HUES64 (cell line): Measurements from ENCODE around the gene ASB1.

Experiments
- H3K27ac ChIP-seq: 2 replicates; pipeline ENCODE4 v1.7.0; 2013; ENCODE audit warnings: low read depth, low read length, inconsistent platforms
- H3K27me3 ChIP-seq: 2 replicates; pipeline ENCODE4 v1.6.1; 2013; ENCODE audit warnings: mild to moderate bottlenecking, low read length; ENCODE audit not compliant: insufficient read depth
- H3K36me3 ChIP-seq: 2 replicates; pipeline ENCODE4 v1.6.1; 2013; ENCODE audit warnings: mild to moderate bottlenecking, low read length; ENCODE audit not compliant: insufficient read depth
- H3K4me1 ChIP-seq: 2 replicates; pipeline ENCODE4 v1.6.1; 2013; ENCODE audit warnings: mild to moderate bottlenecking, low read length, moderate library complexity; ENCODE audit not compliant: insufficient read depth
- H3K4me3 ChIP-seq: 2 replicates; pipeline ENCODE4 v1.5.1; 2013; ENCODE audit warnings: mild to moderate bottlenecking, low read length, moderate library complexity
- H3K9ac ChIP-seq: 2 replicates; pipeline ENCODE4 v1.6.1; 2013; ENCODE audit warnings: mild to moderate bottlenecking, low read depth, low read length
- H3K9me3 ChIP-seq: 2 replicates; pipeline ENCODE4 v1.6.1; 2013; ENCODE audit warnings: low read depth, low read length; ENCODE audit not compliant: insufficient read depth
- WGBS: fragments of 150-250, 120-280 bp; methylation state at CpG from one replicate; pipeline ENCODE4 v1.1.7; 2013; ENCODE audit warnings: missing lambda C conversion rate; 5-methylcytosine and 5-hydroxymethylcytosine counted together

ASB1 gene

GRCh38 chr2:238487652-238488346, 61.1 kb downstream of the ASB1 start:
- 95% methylated on average over 12 of the region's 12 CpGs for whole genome bisulfite sequencing
- no peak overlapping the region for H3K9ac ChIP-seq
- no peak overlapping the region for H3K4me3 ChIP-seq
- H3K27ac ChIP-seq = no peak overlapping the region
- H3K4me1 ChIP-seq = peaks cover 6% of the 10 kb centered on the region; the same call in 1 of the 2 replicates
- no peaks in the 10 kb centered on the region; the same call in 1 of the 2 replicates for H3K9me3 ChIP-seq
- no peaks in the 10 kb centered on the region for H3K36me3 ChIP-seq
- H3K27me3 ChIP-seq = no peaks in the 10 kb centered on the region

GRCh38 chr2:238488347-238488826, 61.7 kb downstream of the ASB1 start:
- WGBS = 94% methylated on average over 10 of the region's 10 CpGs
- no peaks in the 10 kb centered on the region; the same call in 1 of the 2 replicates for H3K9me3 ChIP-seq
- H3K27ac ChIP-seq = no peak overlapping the region

GRCh38 chr2:238489431-238489830, 62.7 kb downstream of the ASB1 start:
- no peak overlapping the region for H3K9ac ChIP-seq
- peaks cover 8% of the 10 kb centered on the region; the same call in 1 of the 2 replicates for H3K4me1 ChIP-seq
- no peaks in the 10 kb centered on the region for H3K36me3 ChIP-seq
- no peaks in the 10 kb centered on the region; the same call in 1 of the 2 replicates for H3K9me3 ChIP-seq
- no peak overlapping the region for H3K4me3 ChIP-seq
- 91% methylated on average over 14 of the region's 14 CpGs for WGBS
- no peaks in the 10 kb centered on the region for H3K27me3 ChIP-seq
- H3K27ac ChIP-seq = no peak overlapping the region

More at GRCh38 chr2:238488347-238488826, 61.7 kb downstream of the ASB1 start:
- H3K27me3 ChIP-seq = no peaks in the 10 kb centered on the region
- H3K4me3 ChIP-seq = no peak overlapping the region
- H3K36me3 ChIP-seq = no peaks in the 10 kb centered on the region
- H3K9ac ChIP-seq = no peak overlapping the region
- peaks cover 8% of the 10 kb centered on the region; the same call in 1 of the 2 replicates for H3K4me1 ChIP-seq

GRCh38 chr2:238489896-238490295, 63.2 kb downstream of the ASB1 start:
- H3K27ac ChIP-seq = no peak overlapping the region
- no peak overlapping the region for H3K9ac ChIP-seq
- no peaks in the 10 kb centered on the region; the same call in 1 of the 2 replicates for H3K9me3 ChIP-seq
- H3K27me3 ChIP-seq = no peaks in the 10 kb centered on the region
- no peaks in the 10 kb centered on the region for H3K36me3 ChIP-seq
- no peak overlapping the region for H3K4me3 ChIP-seq
- H3K4me1 ChIP-seq = peaks cover 8% of the 10 kb centered on the region; the same call in 1 of the 2 replicates

GRCh38 chr2:238492840-238493239, 66.1 kb downstream of the ASB1 start:
- H3K4me1 ChIP-seq = peaks cover 8% of the 10 kb centered on the region; the same call in 1 of the 2 replicates
- H3K9me3 ChIP-seq = no peaks in the 10 kb centered on the region
- no peak overlapping the region for H3K4me3 ChIP-seq
- no peaks in the 10 kb centered on the region for H3K27me3 ChIP-seq
- H3K36me3 ChIP-seq = no peaks in the 10 kb centered on the region
- no peak overlapping the region for H3K27ac ChIP-seq
- 74% methylated on average over 5 of the region's 5 CpGs for WGBS
- H3K9ac ChIP-seq = no peak overlapping the region

GRCh38 chr2:238493411-238493810, 66.7 kb downstream of the ASB1 start:
- Histone ChIP-seq H3K9me3 (no peaks in the 10 kb centered on the region), H3K36me3 (no peaks in the 10 kb centered on the region), H3K27me3 (no peaks in the 10 kb centered on the region), H3K4me3 (no peak overlapping the region), H3K27ac (no peak overlapping the region), H3K9ac (no peak overlapping the region), H3K4me1 (peaks cover 8% of the 10 kb centered on the region; the same call in 1 of the 2 replicates)
- over 99% methylated on average over 4 of the region's 5 CpGs for WGBS

- Histone ChIP-seq H3K27me3 (no peaks in the 10 kb centered on the region), H3K9ac (no peak overlapping the region), H3K36me3 (no peaks in the 10 kb centered on the region), H3K9me3 (no peaks in the 10 kb centered on the region), H3K4me3 (no peak overlapping the region), H3K4me1 (peaks cover 8% of the 10 kb centered on the region; the same call in 1 of the 2 replicates), H3K27ac (no peak overlapping the region)
- 91% methylated on average over 18 of the region's 18 CpGs for WGBS
Measured at GRCh38 chr2:238493880-238494572, 67.3 kb downstream of the ASB1 start.

- Histone ChIP-seq H3K27ac (no peak overlapping the region), H3K9ac (no peak overlapping the region), H3K27me3 (no peaks in the 10 kb centered on the region), H3K4me3 (no peak overlapping the region), H3K36me3 (no peaks in the 10 kb centered on the region), H3K9me3 (no peaks in the 10 kb centered on the region), H3K4me1 (peaks cover 8% of the 10 kb centered on the region; the same call in 1 of the 2 replicates)
- WGBS = 94% methylated on average over 16 of the region's 16 CpGs
Measured at GRCh38 chr2:238494573-238494961, 67.8 kb downstream of the ASB1 start.

GRCh38 chr2:238495422-238495821, 68.7 kb downstream of the ASB1 start:
- no peak overlapping the region for H3K4me3 ChIP-seq
- H3K27me3 ChIP-seq = no peaks in the 10 kb centered on the region
- no peak overlapping the region for H3K27ac ChIP-seq
- 96% methylated on average over 9 of the region's 10 CpGs for whole genome bisulfite sequencing
- no peaks in the 10 kb centered on the region for H3K9me3 ChIP-seq
- H3K9ac ChIP-seq = no peak overlapping the region
- peaks cover 8% of the 10 kb centered on the region; the same call in 1 of the 2 replicates for H3K4me1 ChIP-seq
- no peaks in the 10 kb centered on the region for H3K36me3 ChIP-seq

- H3K4me3 ChIP-seq = no peak overlapping the region
- no peaks in the 10 kb centered on the region for H3K36me3 ChIP-seq
- no peaks in the 10 kb centered on the region for H3K9me3 ChIP-seq
- no peak overlapping the region for H3K27ac ChIP-seq
- 94% methylated on average over 22 of the region's 23 CpGs for WGBS
- no peaks in the 10 kb centered on the region for H3K27me3 ChIP-seq
- peaks cover 8% of the 10 kb centered on the region; the same call in 1 of the 2 replicates for H3K4me1 ChIP-seq
- no peak overlapping the region for H3K9ac ChIP-seq
Measured at GRCh38 chr2:238496756-238497609, 70.3 kb downstream of the ASB1 start.
